GM12891 (cell line): Measurements from ENCODE around the gene MRPS25.

Experiments
- POLR2A ChIP-seq: IDR thresholded peaks from 2 replicates; pipeline ENCODE4 v1.6.1; 2011; ENCODE audit warnings: low read depth, low read length, control low read depth
- POLR2AphosphoS5 ChIP-seq: IDR thresholded peaks from 2 replicates; pipeline ENCODE4 v1.6.1; 2011; ENCODE audit warnings: low read depth, low read length, control low read depth
- TAF1 ChIP-seq: IDR thresholded peaks from 2 replicates; pipeline ENCODE4 v1.6.1; 2011; ENCODE audit warnings: low read depth, low read length, control low read depth

- TF ChIP-seq POLR2AphosphoS5 = no peak
- TF ChIP-seq POLR2A = no peak
- no peak for TF ChIP-seq TAF1
Measured at GRCh38 chr3:15045667-15046066, 19.4 kb downstream of the MRPS25 start.
